H1 (cell line): ENCODE data around the gene PSORS1C1. TPM values are rescaled to one million over a fixed set of nuclear protein-coding genes. Genes with fewer than 3 reads are reported as not detected.

Source experiments
- CTCF ChIA-PET: fragments of 300-600 bp; sonication (Branson Sonifier 250); formaldehyde crosslinking; loops from one replicate; lab custom pipeline; 2021; ENCODE audit not compliant: partially characterized antibody; lab: Charles Lee
- POLR2A ChIA-PET: fragments of 300-600 bp; sonication (Branson Sonifier 250); formaldehyde crosslinking; loops from one replicate; lab custom pipeline; 2021; ENCODE audit warnings: inconsistent platforms; ENCODE audit not compliant: partially characterized antibody; lab: Charles Lee
- DNase-seq, 2 experiments: peaks; one replicate each; pipeline versions ENCODE4 v3.0.0 to v3.0.0-alpha.2; 2010 to 2022; ENCODE audit warnings: low spot score in 2 of 2, low read depth in 1 of 2, mixed read lengths in 1 of 2
- FAIRE-seq: peaks from 2 replicates; lab custom pipeline; 2011; peaks lifted over from hg19 to GRCh38; lab: Jason Lieb, UNC
- H2AFZ ChIP-seq: 2 replicates; pipeline ENCODE4 v1.8.1; 2012; ENCODE audit warnings: low read length, inconsistent platforms
- H2AK5ac ChIP-seq: 2 replicates; pipeline ENCODE4 v1.6.1; 2013; ENCODE audit warnings: low read depth, low read length
- H2BK120ac ChIP-seq: replicated peaks from 2 replicates; pipeline ENCODE3; 2013; ENCODE audit warnings: low read depth, low read length, inconsistent platforms
- H2BK12ac ChIP-seq: 2 replicates; pipeline ENCODE4 v1.6.1; 2013; ENCODE audit warnings: low read depth, low read length
- H2BK15ac ChIP-seq: 2 replicates; pipeline ENCODE4 v1.6.1; 2013; ENCODE audit warnings: low read length
- H2BK20ac ChIP-seq: 2 replicates; pipeline ENCODE4 v1.6.1; 2013; ENCODE audit warnings: low read length
- H2BK5ac ChIP-seq: 2 replicates; pipeline ENCODE4 v1.6.1; 2013; ENCODE audit warnings: low read depth, low read length
- H3K14ac ChIP-seq: 2 replicates; pipeline ENCODE4 v1.6.1; 2013; ENCODE audit warnings: inconsistent platforms; ENCODE audit not compliant: insufficient read length
- H3K18ac ChIP-seq: 2 replicates; pipeline ENCODE4 v1.6.1; 2013; ENCODE audit warnings: low read length; ENCODE audit errors: extremely low read depth
- H3K23ac ChIP-seq: 2 replicates; pipeline ENCODE4 v1.6.1; 2013; ENCODE audit warnings: inconsistent platforms; ENCODE audit not compliant: insufficient read length
- H3K23me2 ChIP-seq: 2 replicates; pipeline ENCODE4 v1.6.1; 2013; ENCODE audit warnings: low read depth, low read length
- H3K27ac ChIP-seq: 2 replicates; pipeline ENCODE4 v1.6.1; 2011; ENCODE audit warnings: low read depth, low read length, inconsistent platforms
- H3K27me3 ChIP-seq, 4 experiments: replicated peaks in 1 of 4; 1 replicate in 1 of 4; 2 replicates in 3 of 4; pipeline versions ENCODE4 v1.6.1 to v1.8.1; 2011 to 2013; ENCODE audit warnings: low read length in 3 of 4, mild to moderate bottlenecking in 3 of 4, inconsistent platforms in 2 of 4, mixed read lengths in 2 of 4, moderate library complexity in 1 of 4; ENCODE audit not compliant: control insufficient read depth in 3 of 4, insufficient read depth in 3 of 4; ENCODE audit errors: extremely low read depth in 1 of 4
- H3K36me3 ChIP-seq, 4 experiments: 2 replicates each; pipeline versions ENCODE4 v1.6.1 to v1.8.1; 2011 to 2013; ENCODE audit warnings: mild to moderate bottlenecking in 4 of 4, low read length in 3 of 4, moderate library complexity in 2 of 4, control low read depth in 1 of 4, inconsistent platforms in 1 of 4; ENCODE audit not compliant: insufficient read depth in 4 of 4, control insufficient read depth in 2 of 4
- H3K4ac ChIP-seq: replicated peaks from 2 replicates; pipeline ENCODE3; 2013; ENCODE audit warnings: low read length, low read depth, mixed read lengths, inconsistent platforms; ENCODE audit not compliant: insufficient read length
- H3K4me1 ChIP-seq, 4 experiments: replicated peaks in 1 of 4; 1 replicate in 1 of 4; 2 replicates in 3 of 4; pipeline versions ENCODE4 v1.6.1 to v1.8.1; 2011 to 2013; ENCODE audit warnings: low read length in 3 of 4, inconsistent platforms in 2 of 4, mixed read lengths in 1 of 4; ENCODE audit not compliant: insufficient read depth in 4 of 4, control insufficient read depth in 3 of 4
- H3K4me2 ChIP-seq, 2 experiments: 2 replicates each; pipeline versions ENCODE4 v1.6.1 to v1.8.1; 2011 to 2013; ENCODE audit warnings: low read depth in 2 of 2, low read length in 2 of 2, control low read depth in 1 of 2, inconsistent platforms in 1 of 2, mild to moderate bottlenecking in 1 of 2; ENCODE audit not compliant: insufficient read depth in 1 of 2
- H3K4me3 ChIP-seq, 4 experiments: fragments of 200-600, 300-600 bp in 1 of 4; sonication (generic), shearing (Covaris generic), sonication (Bioruptor Twin) in 1 of 4; 2 replicates each; pipeline versions ENCODE4 v1.5.1 to v1.8.1; 2011 to 2016; ENCODE audit warnings: low read length in 4 of 4, low read depth in 3 of 4, control low read depth in 2 of 4, inconsistent platforms in 2 of 4, mild to moderate bottlenecking in 2 of 4, mixed read lengths in 1 of 4, moderate library complexity in 1 of 4; ENCODE audit not compliant: insufficient read depth in 2 of 4; ENCODE audit errors: extremely low read depth in 1 of 4
- H3K56ac ChIP-seq: replicated peaks from 2 replicates; pipeline ENCODE3; 2013; ENCODE audit warnings: low read depth, mild to moderate bottlenecking, mixed read lengths, low read length, inconsistent platforms; ENCODE audit not compliant: insufficient read length
- H3K79me1 ChIP-seq: 2 replicates; pipeline ENCODE4 v1.6.1; 2013; ENCODE audit warnings: low read depth, low read length, control low read depth
- H3K79me2 ChIP-seq, 2 experiments: 2 replicates each; pipeline versions ENCODE4 v1.6.1 to v1.8.1; 2012 to 2013; ENCODE audit warnings: low read length in 2 of 2, mild to moderate bottlenecking in 2 of 2, inconsistent platforms in 1 of 2; ENCODE audit not compliant: insufficient read depth in 2 of 2, control insufficient read depth in 1 of 2
- H3K9ac ChIP-seq, 4 experiments: replicated peaks in 1 of 4; 1 replicate in 1 of 4; 2 replicates in 3 of 4; pipeline versions ENCODE4 v1.6.1 to v1.8.1; 2011 to 2013; ENCODE audit warnings: low read depth in 3 of 4, low read length in 3 of 4, control low read depth in 2 of 4, mild to moderate bottlenecking in 2 of 4, moderate library complexity in 2 of 4, inconsistent platforms in 1 of 4; ENCODE audit errors: extremely low read depth in 1 of 4
- H3K9me3 ChIP-seq, 2 experiments: 2 replicates each; pipeline versions ENCODE4 v1.6.1 to v1.8.1; 2012 to 2013; ENCODE audit warnings: mild to moderate bottlenecking in 2 of 2, moderate library complexity in 2 of 2, control low read depth in 1 of 2, inconsistent platforms in 1 of 2, low read depth in 1 of 2, low read length in 1 of 2, mixed read lengths in 1 of 2; ENCODE audit not compliant: insufficient read depth in 2 of 2
- H4K20me1 ChIP-seq, 2 experiments: replicated peaks in 1 of 2; 2 replicates each; pipeline versions ENCODE3 to v1.8.1; 2011 to 2013; ENCODE audit warnings: inconsistent platforms in 2 of 2, low read length in 2 of 2, mild to moderate bottlenecking in 1 of 2; ENCODE audit not compliant: insufficient read depth in 2 of 2, control insufficient read depth in 1 of 2
- H4K5ac ChIP-seq: 2 replicates; pipeline ENCODE4 v1.6.1; 2013; ENCODE audit warnings: low read length, low read depth, mixed read lengths, inconsistent platforms; ENCODE audit not compliant: insufficient read length
- H4K8ac ChIP-seq: 2 replicates; pipeline ENCODE4 v1.8.0; 2013; ENCODE audit warnings: mild to moderate bottlenecking, moderate library complexity, low read length, inconsistent platforms; ENCODE audit not compliant: insufficient read depth; ENCODE audit errors: extremely low read depth
- H4K91ac ChIP-seq: replicated peaks from 2 replicates; pipeline ENCODE3; 2013; ENCODE audit warnings: low read length, mixed read lengths, inconsistent platforms; ENCODE audit not compliant: insufficient read length
- CREB1 ChIP-seq: IDR thresholded peaks from 2 replicates; pipeline ENCODE4 v1.6.1; 2012; ENCODE audit warnings: inconsistent platforms
- EZH2 ChIP-seq: fragments of 200-600 bp; sonication (generic); IDR thresholded peaks from 2 replicates; pipeline ENCODE4 v1.7.1; 2012; ENCODE audit warnings: low read depth, mild to moderate bottlenecking, moderate library complexity, low read length, inconsistent platforms; ENCODE audit not compliant: severe bottlenecking
- GABPA ChIP-seq: IDR thresholded peaks from 2 replicates; pipeline ENCODE4 v1.6.1; 2011; ENCODE audit warnings: mild to moderate bottlenecking, low read length, moderate library complexity, borderline replicate concordance; ENCODE audit not compliant: insufficient read depth
- GTF2F1 ChIP-seq: IDR thresholded peaks from 2 replicates; pipeline ENCODE4 v1.6.1; 2012; ENCODE audit warnings: low read depth, low read length, improper control_type of control experiment, borderline replicate concordance
- JUN ChIP-seq: IDR thresholded peaks from 2 replicates; pipeline ENCODE4 v1.6.1; 2011; ENCODE audit warnings: low read depth, mild to moderate bottlenecking, improper control_type of control experiment, low read length
- POU5F1 ChIP-seq: IDR thresholded peaks from 2 replicates; pipeline ENCODE4 v1.6.1; 2011; ENCODE audit warnings: low read depth, mild to moderate bottlenecking, low read length, moderate library complexity
- RXRA ChIP-seq: IDR thresholded peaks from 2 replicates; pipeline ENCODE4 v1.6.1; 2011; ENCODE audit warnings: low read depth, mild to moderate bottlenecking, low read length, moderate library complexity; ENCODE audit not compliant: insufficient read depth
- SAP30 ChIP-seq: fragments of 300-600 bp; sonication (generic); IDR thresholded peaks from 2 replicates; pipeline ENCODE4 v1.7.1; 2012; ENCODE audit warnings: low read length, moderate library complexity, mild to moderate bottlenecking, inconsistent platforms; ENCODE audit not compliant: insufficient read depth, insufficient replicate concordance
- SIN3A ChIP-seq, 2 experiments: IDR thresholded peaks in 1 of 2; conservative IDR thresholded peaks in 1 of 2; 2 replicates each; pipeline ENCODE4 v1.6.1; 2011 to 2012; ENCODE audit warnings: low read length in 2 of 2, improper control_type of control experiment in 1 of 2, low read depth in 1 of 2, mild to moderate bottlenecking in 1 of 2
- SP2 ChIP-seq: IDR thresholded peaks from 2 replicates; pipeline ENCODE4 v1.6.1; 2012; ENCODE audit warnings: mild to moderate bottlenecking, low read length, inconsistent platforms
- SUZ12 ChIP-seq: fragments of 200-600 bp; sonication (generic); IDR thresholded peaks from 2 replicates; pipeline ENCODE4 v1.6.1; 2012; ENCODE audit warnings: mild to moderate bottlenecking, inconsistent platforms, low read length, moderate library complexity, mixed read lengths
- TCF12 ChIP-seq: IDR thresholded peaks from 2 replicates; pipeline ENCODE4 v1.6.1; 2011; ENCODE audit warnings: low read depth, mild to moderate bottlenecking, low read length
- WGBS, 2 experiments: shearing (Covaris generic) in 1 of 2; methylation state at CpG; one replicate each; pipeline versions ENCODE4 v1.1.6 to v1.1.7; 2013 to 2015; ENCODE audit warnings: low lambda C conversion rate in 2 of 2, mixed read lengths in 2 of 2, inconsistent platforms in 1 of 2, low coverage in 1 of 2, missing lambda C conversion rate in 1 of 2; ENCODE audit not compliant: insufficient replicate concordance in 2 of 2, insufficient coverage in 1 of 2, insufficient read length in 1 of 2; ENCODE audit errors: extremely low coverage in 1 of 2, missing lambda C conversion rate in 1 of 2; 5-methylcytosine and 5-hydroxymethylcytosine counted together
- polyA plus RNA-seq, 7 experiments: library from polyadenylated mRNA; depleted of rRNA in 3 of 7; stranded (reverse) in 5 of 7; unstranded in 2 of 7; fragments of >200 nt in 5 of 7; fragments of 200-250 nt in 2 of 7; gene quantifications; 1 replicate in 5 of 7; 2 replicates in 1 of 7; 4 replicates in 1 of 7; pipeline versions ENCODE4 v1.2.1 to v1.2.3, GENCODE V29; 2011 to 2013; ENCODE audit warnings: missing spikeins in 2 of 7, mixed read lengths in 2 of 7
- total RNA-seq: library from RNA; stranded (reverse); fragmentation: NEBNext Ultra II Directional; extraction: Animal tissue kit (Norgen Biotek cat#: 25700); gene quantifications from 2 replicates; pipeline ENCODE4 v1.2.1, GENCODE V29; 2021
- TF ChIP-seq, protein P1 (sequence below): IDR thresholded peaks from 2 replicates; pipeline ENCODE4 v1.6.1; 2011; ENCODE audit warnings: low read length, improper control_type of control experiment

The PSORS1C1 gene
- total and polyA plus RNA-seq, 2 of the 8 experiments (the other 6 are each of a cell fraction or from before 2014, with no cell fraction given): 0.12 to 0.52 TPM

DNA sequence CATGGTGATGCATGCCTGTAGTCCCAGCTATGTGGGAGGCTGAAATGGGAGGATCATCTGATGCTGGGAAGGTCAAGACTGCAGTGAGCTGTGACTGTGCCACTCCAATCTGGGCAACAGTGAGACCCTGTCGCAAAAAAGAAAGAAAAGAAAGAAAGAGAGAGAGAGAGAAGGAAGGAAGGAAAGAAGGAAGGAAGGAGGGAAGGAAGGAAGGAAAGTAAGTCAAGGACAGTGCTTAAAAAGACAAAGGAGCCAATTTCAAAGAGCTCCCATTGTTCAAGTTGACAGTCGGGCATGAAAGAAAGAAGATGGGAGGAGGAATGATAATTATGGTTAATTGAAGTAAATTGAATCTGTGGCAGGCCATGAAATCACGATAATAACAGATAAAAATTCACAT is 18.4 kb upstream of the PSORS1C1 start:
- FAIRE-seq: no peak
- H3K14ac ChIP-seq: no peak overlapping the region
- WGBS, 2 experiments: 87% methylated on average over 3 of the region's 3 CpGs; no CpG with 5 or more reads in 1 of the 2 experiments

More for the DNA sequence above, 18.4 kb upstream of the PSORS1C1 start:
- Histone ChIP-seq H3K9me3 (no peaks in the 10 kb centered on the region), H3K79me1 (no peaks in the 10 kb centered on the region), H4K5ac (no peak overlapping the region), H4K91ac (no peak overlapping the region), H2BK5ac (no peak overlapping the region), H3K36me3 (no peaks in the 10 kb centered on the region), H4K8ac (no peak overlapping the region), H3K9ac (no peak overlapping the region), H3K27me3 (no peaks in the 10 kb centered on the region), H4K20me1 (no peaks in the 10 kb centered on the region), H3K27ac (no peak overlapping the region), H2BK20ac (no peak overlapping the region), H3K4ac (no peak overlapping the region), H3K4me3 (no peak overlapping the region), H3K56ac (no peak overlapping the region)
- CTCF ChIA-PET: interaction anchor here (0.5 to 1.4 kb wide), 8 partner anchors 9 to 1271 kb away, joined by 3 to 7 read pairs (median 4); no protein-coding TSS in a partner anchor
- TF ChIP-seq, protein P1, sequence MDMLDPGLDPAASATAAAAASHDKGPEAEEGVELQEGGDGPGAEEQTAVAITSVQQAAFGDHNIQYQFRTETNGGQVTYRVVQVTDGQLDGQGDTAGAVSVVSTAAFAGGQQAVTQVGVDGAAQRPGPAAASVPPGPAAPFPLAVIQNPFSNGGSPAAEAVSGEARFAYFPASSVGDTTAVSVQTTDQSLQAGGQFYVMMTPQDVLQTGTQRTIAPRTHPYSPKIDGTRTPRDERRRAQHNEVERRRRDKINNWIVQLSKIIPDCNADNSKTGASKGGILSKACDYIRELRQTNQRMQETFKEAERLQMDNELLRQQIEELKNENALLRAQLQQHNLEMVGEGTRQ: no peak
- TF ChIP-seq CREB1 (no peak), EZH2 (no peak), JUN (no peak), RXRA (no peak), SUZ12 (no peak), SP2 (no peak), SAP30 (no peak), POU5F1 (no peak), SIN3A (conservative IDR thresholded peaks at IDR 0.05 in 1 of 2, IDR thresholded peaks at IDR 0.05 in 1 of 2; ENCODE audit: low read depth in 1 of 2, low read length in 2 of 2) (no peak), GTF2F1 (no peak), TCF12 (no peak), GABPA (no peak)
- TF ChIP-seq, all 59 proteins: peak for 0
- POLR2A ChIA-PET: no interaction called here
- no peak overlapping the region for H2AFZ ChIP-seq
- no peak for DNase-seq
- H2BK12ac ChIP-seq: no peak overlapping the region
- H3K23ac ChIP-seq: no peak overlapping the region
- no peak overlapping the region for H2AK5ac ChIP-seq
- H3K23me2 ChIP-seq: no peaks in the 10 kb centered on the region
- no peaks in the 10 kb centered on the region for H3K79me2 ChIP-seq
- no peak overlapping the region for H3K18ac ChIP-seq
- peaks cover 0 to 3% (median 0%) of the 10 kb centered on the region in 4 experiments; a peak in 3 of 7 replicates for H3K4me1 ChIP-seq
- no peak overlapping the region for H2BK15ac ChIP-seq
- no peak overlapping the region for H2BK120ac ChIP-seq
- no peak overlapping the region for H3K4me2 ChIP-seq
